OCI-LY7 (cell line): ENCODE results near the gene VAMP1. TPM values are rescaled to one million over a fixed set of nuclear protein-coding genes. Genes with fewer than 3 reads are reported as not detected.

Experiments
- BruUV-seq: library from RNA; stranded (reverse); fragments of 400-500 nt; replicated peaks from 2 replicates; lab custom pipeline; 2021; lab: Mats Ljungman, UMichigan
- CTCF ChIA-PET: fragments of 300-600 bp; sonication (Branson Sonifier 250); formaldehyde crosslinking; loops from one replicate; lab custom pipeline; 2022; ENCODE audit warnings: antibody characterized with exemption; ENCODE audit not compliant: unreplicated experiment; lab: Charles Lee
- POLR2A ChIA-PET: fragments of 300-600 bp; sonication (Branson Sonifier 250); formaldehyde crosslinking; loops from one replicate; lab custom pipeline; 2022; ENCODE audit warnings: antibody characterized with exemption; lab: Charles Lee
- DNase-seq: peaks from one replicate; pipeline ENCODE4 v3.0.0-alpha.2; 2015; ENCODE audit warnings: low spot score
- H2AFZ ChIP-seq: fragments of 200-600 bp; sonication (generic), shearing (Covaris generic); 2 replicates; pipeline ENCODE4 v1.6.1; 2014; ENCODE audit warnings: mild to moderate bottlenecking, antibody characterized with exemption, low read length, moderate library complexity
- H3K27ac ChIP-seq: fragments of 200-600 bp; sonication (generic); 2 replicates; pipeline ENCODE4 v1.5.1; 2014; ENCODE audit warnings: mixed run types, low read depth, mild to moderate bottlenecking, moderate library complexity, low read length, inconsistent platforms; ENCODE audit not compliant: poor library complexity, severe bottlenecking
- H3K36me3 ChIP-seq: fragments of 200-600 bp; sonication (generic); 2 replicates; pipeline ENCODE4 v1.6.1; 2014; ENCODE audit warnings: mild to moderate bottlenecking, antibody characterized with exemption, low read length, moderate library complexity, mixed read lengths; ENCODE audit not compliant: insufficient read depth
- H3K4me1 ChIP-seq: fragments of 200-600 bp; sonication (generic); 2 replicates; pipeline ENCODE4 v1.5.1; 2014; ENCODE audit warnings: mild to moderate bottlenecking, low read length; ENCODE audit not compliant: insufficient read depth, poor library complexity, severe bottlenecking
- H3K4me2 ChIP-seq: fragments of 200-600 bp; sonication (generic); 2 replicates; pipeline ENCODE4 v1.6.1; 2014; ENCODE audit warnings: mild to moderate bottlenecking, low read length
- H3K4me3 ChIP-seq: fragments of 200-600 bp; sonication (generic); 2 replicates; pipeline ENCODE4 v1.5.1; 2014; ENCODE audit warnings: mild to moderate bottlenecking, low read depth, low read length; ENCODE audit not compliant: poor library complexity, severe bottlenecking
- H3K79me2 ChIP-seq: fragments of 200-600 bp; sonication (generic); 2 replicates; pipeline ENCODE4 v1.6.1; 2016; ENCODE audit warnings: low read depth, mild to moderate bottlenecking, low read length, moderate library complexity, mixed read lengths; ENCODE audit not compliant: insufficient read depth
- H3K9me2 ChIP-seq: fragments of 200-600 bp; sonication (generic); 2 replicates; pipeline ENCODE4 v1.6.1; 2016; ENCODE audit warnings: mild to moderate bottlenecking, low read length, mixed read lengths; ENCODE audit not compliant: insufficient read depth
- H3K9me3 ChIP-seq: fragments of 200-600 bp; sonication (generic); 2 replicates; pipeline ENCODE4 v1.6.1; 2014; ENCODE audit warnings: mild to moderate bottlenecking, mixed run types, low read length, mixed read lengths
- H4K20me1 ChIP-seq: fragments of 200-600 bp; sonication (generic); 2 replicates; pipeline ENCODE4 v1.6.1; 2014; ENCODE audit warnings: mild to moderate bottlenecking, antibody characterized with exemption, low read length, moderate library complexity, mixed read lengths; ENCODE audit not compliant: insufficient read depth
- CTCF ChIP-seq: fragments of 200-600 bp; sonication (generic); conservative IDR thresholded peaks from 2 replicates; pipeline ENCODE4 v1.5.1; 2014; ENCODE audit warnings: mild to moderate bottlenecking, antibody characterized with exemption, low read length, moderate library complexity, mixed read lengths
- EZH2phosphoT487 ChIP-seq: fragments of 200-600 bp; sonication (generic); IDR thresholded peaks from 2 replicates; pipeline ENCODE4 v1.6.1; 2018; ENCODE audit warnings: low read depth, borderline replicate concordance, mild to moderate bottlenecking, mixed run types, antibody characterized with exemption, low read length, moderate library complexity, mixed read lengths
- intact Hi-C: fragments of 100-400 bp; cut with micrococcal nuclease; formaldehyde crosslinking; loops from one replicate; pipeline ENCODE4 v1.10.0; 2022; ENCODE audit not compliant: unreplicated experiment
- total RNA-seq, 2 experiments: library from RNA; depleted of rRNA in 1 of 2; stranded (reverse); fragments of >200 nt in 1 of 2; shearing (Covaris generic) in 1 of 2; gene quantifications; 2 replicates each; pipeline ENCODE4 v1.2.3, GENCODE V29; 2014 to 2022

Gene VAMP1
- total RNA-seq, 2 experiments from 2014 or later, result 46.9 to 86.0 TPM

GRCh38 chr12:6444031-6444430, 26.4 kb downstream of the VAMP1 start:
- Histone ChIP-seq H4K20me1 (no peaks in the 10 kb centered on the region), H3K4me2 (peak overlapping the region; percentile 83), H3K79me2 (peaks cover 14% of the 10 kb centered on the region; the same call in 1 of the 2 replicates), H3K9me3 (no peaks in the 10 kb centered on the region), H3K36me3 (no peaks in the 10 kb centered on the region; the same call in 1 of the 2 replicates), H3K27ac (peak overlapping the region; percentile 96), H3K4me3 (peak overlapping the region; percentile 41), H2AFZ (peak overlapping the region; percentile 16; the same call in 1 of the 2 replicates), H3K9me2 (no peaks in the 10 kb centered on the region), H3K4me1 (peaks cover 73% of the 10 kb centered on the region)
- no TSS peak for BruUV-seq
- CTCF ChIA-PET, result interaction anchor here (1.2 to 2.1 kb wide), 5 partner anchors 10 to 20 kb away, joined by 3 to 8 read pairs (median 6); no protein-coding TSS in a partner anchor
- POLR2A ChIA-PET, result interaction anchor here (0.6 to 7.2 kb wide), 13 partner anchors 8 to 398 kb away, joined by 3 to 112 read pairs (median 8); partner anchors contain the start of genes MRPL51, TAPBPL and VAMP1
- intact Hi-C loops, result no loop called here
- DNase-seq, result peak; percentile 59
- no peak for TF ChIP-seq EZH2phosphoT487
- peak; percentile 51; the same call in 1 of the 2 replicates for TF ChIP-seq CTCF

- no TSS peak for BruUV-seq
- ChIA-PET CTCF (interaction anchor here (0.6 to 2.1 kb wide), 7 partner anchors 9 to 28 kb away, joined by 3 to 8 read pairs (median 4); no protein-coding TSS in a partner anchor), POLR2A (interaction anchor here (0.5 to 7.2 kb wide), 14 partner anchors 9 to 399 kb away, joined by 3 to 112 read pairs (median 7); partner anchors contain the start of genes MRPL51, TAPBPL and VAMP1)
- H3K79me2 ChIP-seq, result peaks cover 14% of the 10 kb centered on the region; the same call in 1 of the 2 replicates
- H3K9me2 ChIP-seq, result no peaks in the 10 kb centered on the region
- peak overlapping the region; percentile 16; the same call in 1 of the 2 replicates for H2AFZ ChIP-seq
- TF ChIP-seq CTCF (no peak), EZH2phosphoT487 (no peak)
- H3K36me3 ChIP-seq, result no peaks in the 10 kb centered on the region
- no peaks in the 10 kb centered on the region for H3K9me3 ChIP-seq
- intact Hi-C loops, result loop anchor here (1.0 kb wide), 1 partner anchor 12 kb away; no protein-coding TSS in a partner anchor
- no peaks in the 10 kb centered on the region for H4K20me1 ChIP-seq
- DNase-seq, result peak; percentile 85
- peak overlapping the region; percentile 83 for H3K4me2 ChIP-seq
- H3K4me1 ChIP-seq, result peaks cover 73% of the 10 kb centered on the region
- H3K27ac ChIP-seq, result peak overlapping the region; percentile 96
- peak overlapping the region; percentile 41 for H3K4me3 ChIP-seq
Measured at GRCh38 chr12:6443361-6443983, 27.0 kb downstream of the VAMP1 start.
